HG02970 (cell line): ENCODE data around the gene CCZ1.
"Not testable (repeated sequence)": the region's sequence is repeated elsewhere in the genome, so short reads cannot be mapped to it uniquely, and the experiment has no call there.

Source experiments
- ATAC-seq: cut with Tn5 transposase; IDR thresholded peaks from one replicate; pipeline ENCODE4 v1.9.1; 2021; ENCODE audit warnings: mild to moderate bottlenecking, moderate library complexity, moderate number of reproducible peaks; ENCODE audit not compliant: unreplicated experiment, low FRiP score

Gene CCZ1

DNA sequence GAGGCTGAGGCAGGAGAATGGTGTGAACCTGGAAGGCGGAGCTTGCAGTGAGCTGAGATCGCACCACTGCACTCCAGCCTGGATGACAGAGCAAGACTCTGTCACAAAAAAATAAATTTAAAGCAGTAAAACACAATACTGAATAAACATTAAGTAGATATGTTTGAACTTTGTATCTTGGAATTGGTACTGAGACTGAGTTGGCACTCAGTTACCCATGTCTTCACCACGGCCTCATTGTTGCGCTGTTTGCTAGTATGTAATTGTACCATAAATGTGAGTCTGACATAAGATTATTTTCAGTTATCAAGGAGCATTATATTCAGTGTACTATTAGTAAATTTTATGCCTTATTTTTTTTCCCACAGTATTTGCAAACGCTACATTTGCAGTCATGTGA lies 6.2 kb downstream of the CCZ1 start:
- not testable (repeated sequence) for ATAC-seq

DNA sequence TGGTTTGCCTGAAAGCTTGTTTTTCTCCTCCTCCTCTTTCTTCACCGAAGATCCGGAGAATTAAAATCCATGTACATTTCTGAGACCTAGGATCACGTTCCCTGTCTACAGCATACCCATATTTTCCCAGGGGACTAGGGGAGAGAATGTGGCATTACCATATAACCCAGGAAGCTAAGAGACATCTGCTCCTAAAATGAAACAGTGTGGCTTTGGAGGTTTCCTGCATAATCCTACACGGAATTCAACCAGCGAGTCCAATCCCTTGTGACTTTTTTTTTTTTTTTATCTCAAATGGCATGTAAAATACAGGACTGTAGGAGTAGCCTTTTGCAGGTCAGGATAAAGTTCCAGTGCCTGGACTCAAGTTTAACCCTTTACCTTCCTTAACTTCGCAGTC lies 10.3 kb downstream of the CCZ1 start:
- not testable (repeated sequence) for ATAC-seq

- ATAC-seq = not testable (repeated sequence)
Observed at GRCh38 chr7:5916529-5916928, 18.0 kb downstream of the CCZ1 start.

- not testable (repeated sequence) for ATAC-seq
Observed at GRCh38 chr7:5924180-5924579, 25.6 kb downstream of the CCZ1 start.

DNA sequence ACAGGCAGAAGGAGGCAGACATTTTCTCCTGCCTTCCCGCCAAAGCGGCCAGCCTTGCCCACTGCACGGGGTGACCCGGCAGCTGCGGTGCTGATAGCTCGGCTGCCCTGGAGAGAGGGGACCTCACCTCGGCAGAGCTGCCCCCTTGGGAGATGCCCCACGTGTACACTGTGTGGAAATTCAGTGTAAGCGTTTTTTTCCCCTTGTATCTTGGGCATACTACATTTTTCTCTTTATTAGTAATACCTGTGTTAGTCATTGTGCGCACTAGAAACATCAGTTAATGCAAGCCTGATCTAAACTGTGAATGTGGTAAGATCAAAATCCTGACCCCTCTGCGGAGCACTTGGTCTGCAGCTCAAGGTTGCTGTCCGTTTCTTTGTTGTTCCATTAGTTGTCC lies 26.1 kb downstream of the CCZ1 start:
- not testable (repeated sequence) for ATAC-seq

GRCh38 chr7:5926263-5926870 lies 27.8 kb downstream of the CCZ1 start:
- not testable (repeated sequence) for ATAC-seq

DNA sequence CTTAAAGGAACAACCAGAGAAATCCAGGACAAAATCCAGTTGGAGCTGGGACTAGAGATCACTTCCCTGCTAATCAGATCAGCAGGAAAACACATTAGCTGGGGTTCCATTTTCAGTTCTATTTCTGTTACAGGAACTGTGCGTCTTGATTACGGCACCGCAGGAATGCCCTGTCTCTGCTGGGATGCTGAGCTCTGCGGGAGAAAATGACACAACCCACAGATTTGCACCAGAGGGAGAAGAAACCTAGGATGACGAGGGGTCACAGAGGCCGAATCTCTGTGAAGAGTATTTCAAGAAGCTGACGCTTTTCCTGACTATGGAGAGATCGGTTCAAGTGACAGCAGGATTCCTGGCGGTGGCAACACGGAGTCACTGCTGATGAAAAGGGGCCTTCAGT lies 31.8 kb downstream of the CCZ1 start:
- not testable (repeated sequence) for ATAC-seq

DNA sequence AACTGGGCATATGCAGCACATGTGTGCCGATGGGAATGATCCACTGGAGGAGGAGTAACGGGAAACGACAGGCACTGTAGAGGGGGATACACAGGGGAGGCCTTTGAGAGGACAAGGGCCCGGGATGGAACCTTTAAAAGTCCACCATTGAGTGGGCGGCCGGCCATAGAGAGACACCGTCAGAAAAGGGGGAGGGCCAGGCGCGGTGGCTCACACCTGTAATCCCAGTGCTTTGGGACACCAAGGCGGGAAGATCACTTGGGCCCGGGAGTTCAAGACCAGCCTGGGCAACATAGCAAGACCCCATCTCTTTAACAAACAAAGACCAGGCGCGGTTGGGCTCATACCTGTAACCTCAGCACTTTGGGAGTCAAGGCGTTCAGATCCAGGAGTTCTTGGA lies 32.7 kb downstream of the CCZ1 start:
- not testable (repeated sequence) for ATAC-seq

- ATAC-seq = not testable (repeated sequence)
Observed at GRCh38 chr7:5931905-5932644, 33.5 kb downstream of the CCZ1 start.

GRCh38 chr7:5934945-5935450 lies 36.5 kb downstream of the CCZ1 start:
- ATAC-seq = not testable (repeated sequence)

- not testable (repeated sequence) for ATAC-seq
Observed at GRCh38 chr7:5963205-5963604, 64.7 kb downstream of the CCZ1 start.

GRCh38 chr7:5963810-5964209 lies 65.3 kb downstream of the CCZ1 start:
- not testable (repeated sequence) for ATAC-seq

GRCh38 chr7:5970347-5970911 lies 71.9 kb downstream of the CCZ1 start, which contains the start of gene RSPH10B:
RSPH10B (minus strand) TSS chr7:5970689; CDS start chr7:5967116, 3,573 bp downstream.
- not testable (repeated sequence) for ATAC-seq

GRCh38 chr7:5973580-5973979 lies 75.0 kb downstream of the CCZ1 start:
- ATAC-seq = not testable (repeated sequence)
